ENCODE data around the gene GNAS. TPM values are rescaled to one million over a fixed set of nuclear protein-coding genes. Genes with fewer than 3 reads are reported as not detected.

The GNAS gene
- polyA plus RNA-seq, 1 donor (not counting 4 experiments of a cell fraction or from before 2014, with no cell fraction given), result 560 TPM

GRCh38 chr20:58930496-58930895, 78.0 kb downstream of the GNAS start:
- TF ChIP-seq CTCF (optimal IDR thresholded peaks at IDR 0.05 in 1 of 3, IDR thresholded peaks at IDR 0.05 in 1 of 3, conservative IDR thresholded peaks at IDR 0.05 in 1 of 3; ENCODE audit: extremely low read depth in 1 of 3, insufficient read depth in 2 of 3, low read length in 3 of 3), result no peak
- TF ChIP-seq EZH2 (IDR thresholded peaks at IDR 0.05; ENCODE audit: low read length), result no peak

GRCh38 chr20:58932170-58932569, 79.7 kb downstream of the GNAS start:
- no peak overlapping the region for H3K27ac ChIP-seq (ENCODE audit: control insufficient read depth, insufficient read depth, low read length)
- H3K4me2 ChIP-seq (ENCODE audit: control insufficient read depth, extremely low read depth, insufficient read depth, low read depth, low read length), result no peak overlapping the region
- no peaks in the 10 kb centered on the region for H3K36me3 ChIP-seq (ENCODE audit: control insufficient read depth in 2 of 2, extremely low read depth in 1 of 2, insufficient read depth in 2 of 2, low read length in 2 of 2)
- DNase-seq (ENCODE audit: low read depth, low spot score) (no peak), FAIRE-seq (no peak)
- H3K9me3 ChIP-seq (ENCODE audit: control insufficient read depth, low read depth, low read length), result no peaks in the 10 kb centered on the region
- no peaks in the 10 kb centered on the region for H3K27me3 ChIP-seq (ENCODE audit: control insufficient read depth, extremely low read depth, insufficient read depth, low read length)
- H3K79me2 ChIP-seq (ENCODE audit: control insufficient read depth, insufficient read depth, low read length), result no peaks in the 10 kb centered on the region
- no peak overlapping the region for H2AFZ ChIP-seq (ENCODE audit: control insufficient read depth, low read length)
- H3K9me1 ChIP-seq (ENCODE audit: control insufficient read depth, extremely low read depth, insufficient read depth, low read length), result no peaks in the 10 kb centered on the region
- H4K20me1 ChIP-seq (ENCODE audit: control insufficient read depth, extremely low read depth, insufficient read depth, low read length), result no peaks in the 10 kb centered on the region
- H3K9ac ChIP-seq (ENCODE audit: control insufficient read depth, extremely low read depth, insufficient read depth, low read length), result no peak overlapping the region
- TF ChIP-seq CTCF (optimal IDR thresholded peaks at IDR 0.05 in 1 of 3, IDR thresholded peaks at IDR 0.05 in 1 of 3, conservative IDR thresholded peaks at IDR 0.05 in 1 of 3; ENCODE audit: extremely low read depth in 1 of 3, insufficient read depth in 2 of 3, low read length in 3 of 3) (no peak), EZH2 (IDR thresholded peaks at IDR 0.05; ENCODE audit: low read length) (no peak)
- H3K4me1 ChIP-seq (ENCODE audit: control insufficient read depth, extremely low read depth, insufficient read depth, low read length), result no peaks in the 10 kb centered on the region
- H3K4me3 ChIP-seq (ENCODE audit: control insufficient read depth in 2 of 3, extremely low read depth in 1 of 3, insufficient read depth in 2 of 3, low read depth in 1 of 3, low read length in 3 of 3), result no peak overlapping the region
- dilution Hi-C loops (cut with MboI; ENCODE audit: extremely low pct_ligation_motif_present, low sequenced_read_pairs), result no loop called here

More at GRCh38 chr20:58930496-58930895, 78.0 kb downstream of the GNAS start:
- no peaks in the 10 kb centered on the region for H3K27me3 ChIP-seq (ENCODE audit: control insufficient read depth, extremely low read depth, insufficient read depth, low read length)
- H3K4me1 ChIP-seq (ENCODE audit: control insufficient read depth, extremely low read depth, insufficient read depth, low read length), result no peaks in the 10 kb centered on the region
- no peak overlapping the region for H3K4me3 ChIP-seq (ENCODE audit: control insufficient read depth in 2 of 3, extremely low read depth in 1 of 3, insufficient read depth in 2 of 3, low read depth in 1 of 3, low read length in 3 of 3)
- no peak overlapping the region for H2AFZ ChIP-seq (ENCODE audit: control insufficient read depth, low read length)
- H3K36me3 ChIP-seq (ENCODE audit: control insufficient read depth in 2 of 2, extremely low read depth in 1 of 2, insufficient read depth in 2 of 2, low read length in 2 of 2), result no peaks in the 10 kb centered on the region
- no peaks in the 10 kb centered on the region for H3K9me1 ChIP-seq (ENCODE audit: control insufficient read depth, extremely low read depth, insufficient read depth, low read length)
- FAIRE-seq, result no peak
- H3K79me2 ChIP-seq (ENCODE audit: control insufficient read depth, insufficient read depth, low read length), result no peaks in the 10 kb centered on the region
- dilution Hi-C loops (cut with MboI; ENCODE audit: extremely low pct_ligation_motif_present, low sequenced_read_pairs), result no loop called here
- no peak overlapping the region for H3K4me2 ChIP-seq (ENCODE audit: control insufficient read depth, extremely low read depth, insufficient read depth, low read depth, low read length)
- H3K9me3 ChIP-seq (ENCODE audit: control insufficient read depth, low read depth, low read length), result no peaks in the 10 kb centered on the region
- H4K20me1 ChIP-seq (ENCODE audit: control insufficient read depth, extremely low read depth, insufficient read depth, low read length), result no peaks in the 10 kb centered on the region
- DNase-seq (ENCODE audit: low read depth, low spot score), result no peak
- H3K27ac ChIP-seq (ENCODE audit: control insufficient read depth, insufficient read depth, low read length), result no peak overlapping the region
- H3K9ac ChIP-seq (ENCODE audit: control insufficient read depth, extremely low read depth, insufficient read depth, low read length), result no peak overlapping the region

All from keratinocyte (primary cell).